Measurements from ENCODE around the gene ST3GAL3. TPM values are rescaled to one million over a fixed set of nuclear protein-coding genes. Genes with fewer than 3 reads are reported as not detected.
A peak's percentile ranks its signal among the peaks of the same experiment; 100 is the strongest.

The ST3GAL3 gene
- total and polyA plus RNA-seq, 2 experiments from 2014 or later, result 4.5 to 7.0 TPM

- TF ChIP-seq STAT1 (IDR thresholded peaks at IDR 0.05; ENCODE audit: unreplicated experiment) (no peak), ZNF462 (CRISPR knock-in tag; IDR thresholded peaks at IDR 0.05) (no peak), EZH2phosphoT487 (IDR thresholded peaks at IDR 0.05; ENCODE audit: unreplicated experiment) (no peak), CREB1 (CRISPR knock-in tag; IDR thresholded peaks at IDR 0.05; ENCODE audit: low read depth) (no peak), POLR2AphosphoS5 (IDR thresholded peaks at IDR 0.05; ENCODE audit: low read depth) (no peak), CTCF (conservative IDR thresholded peaks at IDR 0.05; ENCODE audit: low read depth in 2 of 2) (no peak)
These were observed 129.1 kb downstream of the ST3GAL3 start (continued) for GRCh38 chr1:43836267-43836951.

GRCh38 chr1:43839056-43839455 is 131.7 kb downstream of the ST3GAL3 start:
- Histone ChIP-seq H3K9me2 (ENCODE audit: insufficient read depth) (0 out of 2 replicates have a peak, but pooled peaks cover 3% of the 10 kb centered on the region), H3K27me3 (ENCODE audit: insufficient read depth) (no peaks in the 10 kb centered on the region), H4K20me1 (replicated peaks; ENCODE audit: insufficient read depth) (no peaks in the 10 kb centered on the region), H3K4me3 (no peak overlapping the region), H3F3A (replicated peaks; ENCODE audit: low read depth) (no peaks in the 10 kb centered on the region; the same call in 1 of the 2 replicates), H3K4me2 (peak overlapping the region; percentile 33; the same call in 1 of the 2 replicates), H3K27ac (ENCODE audit: low read depth) (peak overlapping the region; percentile 48; the same call in 1 of the 2 replicates), H3K4me1 (ENCODE audit: insufficient read depth) (peaks cover 57% of the 10 kb centered on the region), H3K36me3 (ENCODE audit: insufficient read depth) (peaks cover 6% of the 10 kb centered on the region; the same call in 1 of the 2 replicates), H2AFZ (no peak overlapping the region), H3K79me2 (replicated peaks; ENCODE audit: insufficient read depth) (no peaks in the 10 kb centered on the region)
- Mint-ChIP-seq H3K36me3 (ENCODE audit: low read depth) (peaks cover 31% of the 10 kb centered on the region), H3K4me1 (peaks cover 66% of the 10 kb centered on the region), H3K27me3 (ENCODE audit: insufficient read depth, low read depth, poor library complexity) (peaks cover 6% of the 10 kb centered on the region), H3K4me3 (no peak overlapping the region), H3K27ac (peak overlapping the region; percentile 17; the same call in 1 of the 2 replicates), H3K9me3 (peaks cover 21% of the 10 kb centered on the region)
- no peak for DNase-seq (ENCODE audit: low spot score)
- ATAC-seq, result no peak
- no peak for TF ChIP-seq REST (IDR thresholded peaks at IDR 0.05; ENCODE audit: unreplicated experiment)
- TF ChIP-seq CTCF (conservative IDR thresholded peaks at IDR 0.05; ENCODE audit: low read depth in 2 of 2), result no peak
- no peak for TF ChIP-seq ETS1 (IDR thresholded peaks at IDR 0.05)
- TF ChIP-seq CREB1 (CRISPR knock-in tag; IDR thresholded peaks at IDR 0.05; ENCODE audit: low read depth), result no peak

Data from GM23338 (cell line).